ENCODE data around the gene NOL9. TPM values are rescaled to one million over a fixed set of nuclear protein-coding genes. Genes with fewer than 3 reads are reported as not detected.

NOL9 gene
- total RNA-seq, 6 donors from 2014 or later, result 19.6 to 41.9 (median 24.7) TPM

DNA sequence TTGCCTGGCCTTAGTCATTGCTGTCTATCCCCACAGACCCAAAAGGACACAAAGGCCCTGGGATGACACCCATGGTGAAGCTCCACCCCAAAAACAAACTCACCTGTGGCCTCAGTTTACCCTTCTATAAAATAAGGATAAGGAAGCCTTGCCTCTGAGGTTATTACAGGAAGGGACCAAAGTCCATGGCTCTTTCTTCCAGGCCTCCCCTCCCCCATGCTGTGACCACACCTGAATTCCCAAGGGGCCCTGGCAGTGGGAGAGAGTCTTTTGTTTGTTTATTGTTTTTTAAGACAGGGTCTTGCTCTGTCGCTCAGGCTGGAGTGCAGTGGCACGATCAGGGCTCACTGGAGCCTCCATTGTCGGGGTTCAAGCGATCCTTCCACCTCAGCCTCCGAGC, 77.8 kb downstream of the NOL9 start:
- TF ChIP-seq POLR2AphosphoS5 (IDR thresholded peaks at IDR 0.05), result no peak
- no peak for TF ChIP-seq EP300 (IDR thresholded peaks at IDR 0.05)
- no peak for TF ChIP-seq CTCF (IDR thresholded peaks at IDR 0.05)
- no peak for TF ChIP-seq POLR2A (IDR thresholded peaks at IDR 0.05)
- 94 to 96% methylated on average over 5 of the region's 5 CpGs for WGBS, 2 donors
- Histone ChIP-seq H3K36me3 (peaks cover 0 to 10% (median 5%) of the 10 kb centered on the region in 4 donors), H3K4me1 (peaks cover 0 to 4% (median 0%) of the 10 kb centered on the region in 4 donors), H3K27ac (no peak overlapping the region), H3K9me3 (no peaks in the 10 kb centered on the region), H3K4me3 (no peak overlapping the region), H3K27me3 (no peaks in the 10 kb centered on the region)
- ATAC-seq (ENCODE audit: low FRiP score in 2 of 2), result no peak
- no peak for DNase-seq

DNA sequence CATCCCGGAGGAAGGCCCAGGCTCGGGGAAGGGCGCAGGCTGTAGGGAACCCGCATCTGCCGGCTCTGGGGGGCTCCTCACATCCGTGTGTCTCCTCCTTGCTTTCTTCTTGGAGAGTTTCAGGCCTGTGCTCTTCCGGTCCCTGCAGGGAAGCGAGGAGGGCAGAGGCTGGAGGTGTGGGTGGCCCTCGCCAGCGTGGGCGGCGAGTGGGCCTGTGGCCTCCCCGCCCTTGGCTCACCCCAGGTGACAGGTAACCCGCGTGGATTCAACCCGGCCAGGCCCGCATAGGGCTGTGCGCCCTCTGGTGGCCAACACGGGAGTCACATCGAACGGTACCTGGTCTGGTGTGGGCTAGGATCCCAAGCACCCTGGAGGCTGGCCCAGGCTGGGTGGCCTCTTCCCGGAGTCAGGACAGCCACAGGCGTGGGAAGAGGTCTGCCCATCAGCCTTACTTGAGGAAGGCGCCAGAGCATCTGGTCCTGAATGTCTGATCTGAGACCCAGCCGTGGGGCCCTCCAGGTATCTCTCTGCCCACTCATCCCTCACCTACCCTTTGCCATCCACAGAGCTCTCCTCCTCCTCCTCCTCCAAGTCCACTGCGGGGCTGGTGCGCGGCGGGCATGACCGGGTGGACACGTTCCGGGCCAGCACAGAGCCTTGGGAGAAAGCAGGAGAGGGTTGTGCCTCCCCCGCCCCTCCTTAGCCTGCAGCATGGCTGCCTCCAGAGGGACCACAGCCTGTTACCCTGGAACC, 78.8 kb downstream of the NOL9 start:
- peaks cover 0 to 19% (median 5%) of the 10 kb centered on the region in 4 donors for H3K36me3 ChIP-seq
- no peaks in the 10 kb centered on the region for H3K9me3 ChIP-seq
- WGBS, 2 donors, result 26 to 87% methylated on average over 5 to 23 of the region's 33 CpGs
- ATAC-seq (ENCODE audit: low FRiP score in 2 of 2) (peak; percentile 76 to 80), DNase-seq (peak; percentile 73 to 88)
- peaks cover 0 to 4% (median 0%) of the 10 kb centered on the region in 4 donors for H3K4me1 ChIP-seq
- TF ChIP-seq CTCF (IDR thresholded peaks at IDR 0.05), result peak; percentile 87 to 93 (median 88)
- TF ChIP-seq POLR2AphosphoS5 (IDR thresholded peaks at IDR 0.05), result no peak
- TF ChIP-seq EP300 (IDR thresholded peaks at IDR 0.05), result no peak
- TF ChIP-seq POLR2A (IDR thresholded peaks at IDR 0.05), result no peak
- no peak overlapping the region for H3K27ac ChIP-seq
- H3K4me3 ChIP-seq, result no peak overlapping the region
- H3K27me3 ChIP-seq, result no peaks in the 10 kb centered on the region

DNA sequence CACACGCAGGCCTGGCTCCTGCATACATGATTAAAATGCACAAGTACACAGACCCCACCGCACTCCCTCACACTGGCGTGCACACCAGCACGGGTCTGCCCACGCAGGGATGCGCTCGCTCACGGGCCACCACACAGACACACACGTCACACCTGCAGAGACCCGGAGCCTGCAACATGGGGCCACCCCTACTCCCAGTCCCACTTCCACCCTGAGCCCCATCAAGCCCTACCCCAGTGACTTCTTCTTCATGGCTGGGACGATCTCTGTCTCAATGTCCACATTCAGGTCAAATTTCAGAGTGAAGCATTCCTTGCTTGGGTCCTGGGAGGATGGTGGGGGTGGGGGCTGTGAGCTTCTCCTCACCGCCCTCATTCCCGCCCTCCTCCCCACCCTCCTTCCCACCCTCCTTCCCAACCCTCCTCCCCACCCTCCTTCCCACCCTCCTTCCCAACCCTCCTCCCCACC, 79.5 kb downstream of the NOL9 start:
- no peak for ATAC-seq (ENCODE audit: low FRiP score in 2 of 2)
- no peak overlapping the region for H3K4me3 ChIP-seq
- DNase-seq, result peak in 1 of 2 donors; percentile 61
- H3K9me3 ChIP-seq, result no peaks in the 10 kb centered on the region
- peaks cover 0 to 26% (median 5%) of the 10 kb centered on the region in 4 donors for H3K36me3 ChIP-seq
- no peak overlapping the region for H3K27ac ChIP-seq
- TF ChIP-seq EP300 (IDR thresholded peaks at IDR 0.05) (no peak), POLR2AphosphoS5 (IDR thresholded peaks at IDR 0.05) (no peak), POLR2A (IDR thresholded peaks at IDR 0.05) (no peak), CTCF (IDR thresholded peaks at IDR 0.05) (no peak)
- H3K27me3 ChIP-seq, result no peaks in the 10 kb centered on the region
- WGBS, 2 donors, result 79 to 86% methylated on average over 5 to 13 of the region's 13 CpGs
- peaks cover 0 to 4% (median 0%) of the 10 kb centered on the region in 4 donors for H3K4me1 ChIP-seq

DNA sequence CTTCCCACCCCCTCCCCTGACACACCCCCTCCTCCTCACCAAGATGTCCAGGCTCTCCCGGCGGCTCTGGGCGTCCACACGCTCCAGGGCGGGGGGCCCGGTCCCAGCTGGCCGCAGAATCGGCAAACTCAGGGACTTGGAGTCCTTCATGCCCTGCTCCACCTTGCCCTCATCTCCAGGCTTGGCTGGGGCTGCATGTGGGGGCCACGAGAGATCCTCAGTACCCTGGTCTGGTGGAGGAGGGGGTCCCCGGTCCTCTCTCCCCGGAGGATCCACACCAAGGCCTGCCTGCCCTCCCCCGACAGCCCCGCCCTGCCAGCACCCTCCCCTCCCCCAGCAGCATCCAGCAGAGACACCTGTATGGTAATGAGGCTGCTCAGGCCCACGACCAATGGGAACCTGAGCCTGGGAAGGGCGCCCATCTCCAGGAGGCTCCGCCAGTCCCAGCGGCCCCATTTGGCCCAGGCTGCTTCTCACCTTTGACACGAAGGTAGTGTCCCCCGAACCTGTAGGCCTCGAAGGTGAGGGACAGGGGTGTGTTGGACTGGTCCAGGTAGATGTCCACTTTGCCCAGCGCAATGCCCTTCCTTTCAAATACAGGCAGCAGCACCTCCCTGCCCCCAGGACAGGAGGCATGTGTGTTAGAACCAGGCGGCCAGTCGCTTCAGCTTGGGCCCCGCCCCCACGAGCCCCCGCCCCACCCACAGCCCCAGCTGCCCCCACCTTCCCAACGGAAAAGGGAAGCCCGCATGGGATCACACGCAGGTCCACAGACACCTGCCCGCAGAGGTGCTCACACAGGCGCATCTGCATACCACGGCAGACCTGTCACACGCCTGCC, 80.1 kb downstream of the NOL9 start:
- H3K4me3 ChIP-seq, result no peak overlapping the region
- no peak overlapping the region for H3K27ac ChIP-seq
- H3K27me3 ChIP-seq, result no peaks in the 10 kb centered on the region
- peaks cover 0 to 4% (median 0%) of the 10 kb centered on the region in 4 donors for H3K4me1 ChIP-seq
- no peak for TF ChIP-seq POLR2A (IDR thresholded peaks at IDR 0.05)
- 88 to 93% methylated on average over 8 to 27 of the region's 33 CpGs for WGBS, 2 donors
- H3K36me3 ChIP-seq, result peaks cover 0 to 32% (median 7%) of the 10 kb centered on the region in 4 donors
- DNase-seq, result peak in 1 of 2 donors; percentile 76
- no peaks in the 10 kb centered on the region for H3K9me3 ChIP-seq
- ATAC-seq (ENCODE audit: low FRiP score in 2 of 2), result no peak

GRCh38 chr1:6473156-6473555, 81.2 kb downstream of the NOL9 start:
- Histone ChIP-seq H3K4me1 (peaks cover 0 to 4% (median 0%) of the 10 kb centered on the region in 4 donors), H3K27me3 (no peaks in the 10 kb centered on the region), H3K4me3 (no peak overlapping the region), H3K27ac (no peak overlapping the region), H3K36me3 (peaks cover 0 to 42% (median 10%) of the 10 kb centered on the region in 4 donors), H3K9me3 (no peaks in the 10 kb centered on the region)
- 80 to 97% methylated on average over 1 to 17 of the region's 18 CpGs for WGBS, 2 donors
- TF ChIP-seq CTCF (IDR thresholded peaks at IDR 0.05), result no peak
- TF ChIP-seq POLR2A (IDR thresholded peaks at IDR 0.05), result no peak
- TF ChIP-seq POLR2AphosphoS5 (IDR thresholded peaks at IDR 0.05), result no peak
- TF ChIP-seq EP300 (IDR thresholded peaks at IDR 0.05), result no peak
- ATAC-seq (ENCODE audit: low FRiP score in 2 of 2) (no peak), DNase-seq (no peak)

Data from upper lobe of left lung (tissue), 6 donors.